Astrocyte of the hippocampus (primary cell): ENCODE measurements around the gene KDM4C.

Experiments
- DNase-seq: peaks from one replicate; pipeline ENCODE4 v3.0.0; 2011; ENCODE audit warnings: low read depth, low spot score

KDM4C gene

DNA sequence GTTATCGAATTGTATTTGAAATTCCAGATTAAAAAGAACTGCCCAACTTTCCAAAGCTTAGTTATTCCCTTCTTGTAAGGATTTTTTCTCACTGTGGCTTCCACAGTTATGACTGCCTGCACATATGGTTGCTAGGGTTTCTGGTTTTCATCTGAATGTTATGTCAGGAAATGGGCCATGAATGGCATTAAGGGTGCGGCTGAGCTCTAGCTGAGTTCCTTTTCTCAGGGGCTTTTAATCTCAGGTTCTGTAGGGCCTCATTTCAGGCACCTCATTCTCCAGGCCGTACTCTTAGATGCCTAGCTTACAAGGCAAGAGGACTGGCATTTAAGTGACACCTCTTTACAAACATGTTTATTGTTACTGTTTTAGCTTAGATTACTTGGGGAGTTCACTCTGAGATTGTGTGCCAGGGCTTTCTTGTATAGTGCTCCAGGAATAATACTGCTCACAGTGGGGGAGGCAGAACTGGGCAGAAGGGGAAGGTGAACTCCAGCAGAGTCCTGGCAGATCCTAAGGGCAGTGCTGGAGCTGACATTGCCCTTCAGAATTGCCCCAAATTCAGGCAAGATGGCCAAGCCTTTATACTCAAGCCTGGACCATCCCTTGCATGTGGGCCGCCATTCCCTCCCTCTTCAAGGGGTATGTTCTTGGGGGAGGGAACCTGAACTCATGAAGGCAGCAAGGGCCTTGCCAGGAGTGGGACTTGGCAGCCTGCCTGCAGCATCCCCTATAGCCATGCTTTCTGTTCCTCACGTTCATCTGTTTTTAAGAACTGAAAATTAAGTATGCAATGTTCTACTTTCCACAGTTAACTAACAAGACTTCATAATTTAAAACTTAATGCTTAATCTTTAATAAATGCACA lies 111.5 kb downstream of the KDM4C start:
- DNase-seq, result peak; percentile 46

DNA sequence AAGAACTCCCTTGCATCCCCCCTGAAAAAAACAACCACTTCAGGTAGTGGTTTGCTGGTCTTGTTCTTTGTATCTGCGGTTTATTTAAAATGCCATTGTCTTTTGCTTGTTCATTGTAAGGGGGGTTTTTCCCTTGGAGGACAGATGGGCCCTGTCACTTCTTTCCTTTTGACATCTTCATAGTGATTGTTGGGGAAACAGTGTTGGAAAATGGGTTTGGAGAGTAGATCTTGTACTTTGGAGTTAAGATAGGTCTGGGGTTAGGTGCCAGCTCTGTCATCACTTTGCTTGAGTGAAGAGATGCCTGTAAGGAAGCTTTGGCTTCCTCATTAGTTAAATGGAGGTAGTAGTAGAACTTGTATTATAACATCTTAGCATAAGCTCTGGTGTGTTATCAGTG lies 112.4 kb downstream of the KDM4C start:
- no peak for DNase-seq

DNA sequence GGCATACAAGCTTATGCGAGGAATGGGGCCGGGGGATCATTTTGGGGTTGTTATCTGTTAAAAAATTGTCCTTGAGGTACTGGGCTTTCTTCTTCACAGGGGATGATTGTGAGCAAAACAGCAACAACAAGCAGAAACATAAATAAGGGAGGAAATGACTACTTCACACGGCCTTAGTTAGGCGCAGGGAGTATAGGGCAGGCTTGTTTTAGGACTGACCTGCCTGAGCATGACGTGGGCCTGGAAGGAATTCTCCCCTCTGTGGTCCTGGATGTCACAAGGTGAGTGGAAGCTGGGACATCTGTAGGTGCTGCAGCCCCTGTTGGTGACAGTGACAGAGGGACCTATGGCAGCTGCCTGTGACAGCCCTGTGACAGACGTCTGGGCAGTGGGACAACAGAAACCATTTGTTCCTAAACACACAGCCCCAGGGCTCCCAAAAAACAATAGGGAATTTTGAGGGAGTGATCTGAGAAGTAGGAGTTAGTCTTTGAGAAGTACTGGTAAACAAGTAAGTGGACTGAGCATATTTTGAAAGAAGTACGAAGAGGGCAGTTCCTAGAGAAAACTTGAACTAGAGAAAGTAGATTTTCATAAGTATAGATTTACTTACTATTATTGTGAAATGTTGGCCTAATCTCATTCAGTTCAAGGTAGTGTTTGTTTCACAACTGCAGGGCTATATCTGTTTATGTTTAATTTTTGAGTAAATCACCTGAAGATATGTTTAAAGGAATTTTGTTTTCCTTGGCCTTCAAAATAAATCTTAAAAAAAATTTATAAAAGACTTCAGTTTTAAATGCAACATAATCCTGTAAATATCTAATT lies 113.1 kb downstream of the KDM4C start:
- DNase-seq, result no peak

DNA sequence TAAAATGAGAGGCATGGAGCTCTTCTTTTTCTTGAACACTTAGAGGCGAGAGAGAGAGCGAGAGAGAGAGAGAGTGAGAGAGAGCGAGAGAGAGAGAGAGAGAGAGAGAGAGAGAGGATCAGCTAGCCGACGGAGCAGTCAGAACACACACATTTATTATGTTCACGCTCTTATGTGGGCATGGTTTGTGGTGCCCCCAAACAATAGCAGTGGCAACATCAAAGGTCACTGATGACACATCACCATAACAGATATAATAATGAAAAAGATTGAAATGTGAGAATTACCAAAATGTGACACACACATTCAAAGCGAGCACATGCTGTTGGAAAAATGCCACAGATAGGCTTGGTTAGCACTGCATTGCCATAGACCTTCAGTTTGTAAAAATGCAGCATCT lies 116.1 kb downstream of the KDM4C start:
- DNase-seq, result peak; percentile 61

DNA sequence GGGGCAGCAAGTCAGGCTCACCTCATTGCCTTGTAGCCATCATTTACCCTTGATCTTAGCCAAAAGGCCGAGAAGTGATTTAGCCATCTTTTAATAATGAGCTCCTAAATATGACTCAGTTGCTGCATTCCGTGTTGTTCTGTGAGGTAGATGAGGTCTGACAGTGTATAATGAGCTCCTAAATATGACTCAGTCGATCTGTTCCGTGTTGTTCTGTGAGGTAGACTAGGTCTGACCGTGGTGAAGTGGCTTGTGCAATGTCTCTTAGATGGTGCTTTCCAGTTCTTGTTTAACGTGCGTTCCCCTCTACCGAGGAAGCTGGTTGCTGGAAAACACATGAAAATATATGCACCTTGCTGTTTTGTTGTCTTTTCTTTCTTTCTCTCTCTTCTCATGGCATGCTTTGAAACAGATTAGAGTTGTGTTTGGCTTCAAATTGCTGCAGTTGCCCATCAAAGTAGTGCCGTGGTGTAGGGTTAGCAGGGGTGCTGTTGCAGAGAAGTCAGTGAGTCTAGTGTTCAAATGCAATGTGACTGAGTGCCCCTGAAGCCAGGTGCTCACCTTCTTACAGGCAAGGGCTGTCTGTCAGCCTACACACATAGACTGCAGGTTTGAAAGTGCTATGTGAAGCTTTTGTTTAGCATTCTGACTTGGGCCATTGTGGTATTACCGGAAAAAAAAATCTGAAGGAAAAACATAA lies 118.6 kb downstream of the KDM4C start:
- peak; percentile 35 for DNase-seq

DNA sequence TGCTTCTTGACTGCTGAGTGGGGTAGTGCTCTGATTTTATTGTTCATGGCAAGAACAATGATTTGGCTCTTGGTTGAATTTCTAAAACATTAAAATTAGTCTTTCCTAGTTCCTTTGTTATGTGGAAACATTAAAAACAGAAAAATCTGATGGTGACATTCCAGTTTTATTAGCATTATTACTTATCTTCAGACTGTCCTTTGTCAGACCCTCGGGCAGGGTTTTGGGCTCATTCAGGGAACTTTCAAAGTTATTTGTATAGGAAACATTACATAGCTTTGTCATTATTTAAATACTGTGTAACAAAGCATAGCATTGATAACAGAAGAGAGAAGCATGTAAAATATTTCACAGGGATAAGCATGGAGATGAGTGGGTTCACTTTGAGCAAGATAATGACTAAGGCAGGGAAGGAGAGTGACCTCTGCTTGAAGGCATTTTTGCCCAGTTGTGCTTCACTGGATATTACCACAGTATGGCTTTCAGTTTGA lies 119.9 kb downstream of the KDM4C start:
- DNase-seq, result peak; percentile 41

DNA sequence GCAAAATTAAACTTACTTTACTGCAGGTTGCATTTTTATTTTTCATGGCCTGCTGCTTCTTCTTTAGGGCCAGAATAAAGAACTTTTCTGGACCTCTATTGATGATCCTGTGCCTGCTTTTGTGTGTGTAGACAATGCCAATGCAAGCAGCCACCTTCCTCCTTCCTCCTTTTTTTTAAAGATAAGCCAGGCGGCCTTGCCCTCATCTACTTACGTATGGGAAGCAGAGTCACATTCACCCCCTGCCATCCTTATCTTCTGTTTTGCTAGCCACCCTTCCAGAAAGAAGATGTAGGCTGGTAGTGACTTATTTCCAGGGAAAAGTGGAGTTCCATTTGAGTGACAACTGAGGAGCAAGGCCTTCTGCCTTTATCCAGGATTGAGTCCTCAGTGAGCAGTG lies 122.9 kb downstream of the KDM4C start:
- DNase-seq, result no peak

DNA sequence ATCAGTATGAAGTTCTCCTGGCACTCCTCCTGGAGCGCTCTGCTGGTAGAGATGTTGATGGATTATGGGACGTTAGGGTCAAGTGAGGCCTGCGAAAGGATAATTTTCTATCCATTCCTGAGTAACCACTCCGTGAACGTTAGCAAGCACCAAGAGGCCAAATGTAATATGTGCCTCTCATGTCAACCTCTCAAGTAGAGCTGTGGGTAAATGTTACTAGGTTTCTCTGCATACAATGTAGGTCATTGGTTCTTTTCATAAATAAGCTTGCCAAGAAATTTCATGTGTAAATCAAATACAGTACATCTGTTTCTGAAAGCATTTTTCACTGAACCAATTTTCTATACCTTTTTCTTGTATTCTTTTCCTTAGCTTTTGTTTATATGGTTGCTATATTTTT lies 126.3 kb downstream of the KDM4C start:
- DNase-seq, result no peak

DNA sequence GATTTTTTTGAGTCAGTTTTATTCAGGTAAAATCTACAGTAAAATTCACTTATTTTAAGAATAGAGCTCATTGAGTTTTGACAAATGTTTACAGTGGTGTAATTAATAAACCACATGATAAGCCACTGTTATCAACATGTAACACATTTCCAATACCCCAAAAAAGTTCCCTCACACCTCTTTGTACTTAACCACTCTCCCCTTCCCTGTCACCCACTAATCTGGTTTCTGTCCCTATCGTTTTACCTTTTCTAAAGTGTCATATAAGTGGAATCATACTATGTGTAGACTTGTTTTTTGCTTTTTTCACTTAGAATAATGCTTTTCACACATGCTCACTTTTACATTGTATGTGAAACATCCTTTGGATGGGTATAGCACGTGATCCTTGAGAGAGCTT lies 127.2 kb downstream of the KDM4C start:
- no peak for DNase-seq

DNA sequence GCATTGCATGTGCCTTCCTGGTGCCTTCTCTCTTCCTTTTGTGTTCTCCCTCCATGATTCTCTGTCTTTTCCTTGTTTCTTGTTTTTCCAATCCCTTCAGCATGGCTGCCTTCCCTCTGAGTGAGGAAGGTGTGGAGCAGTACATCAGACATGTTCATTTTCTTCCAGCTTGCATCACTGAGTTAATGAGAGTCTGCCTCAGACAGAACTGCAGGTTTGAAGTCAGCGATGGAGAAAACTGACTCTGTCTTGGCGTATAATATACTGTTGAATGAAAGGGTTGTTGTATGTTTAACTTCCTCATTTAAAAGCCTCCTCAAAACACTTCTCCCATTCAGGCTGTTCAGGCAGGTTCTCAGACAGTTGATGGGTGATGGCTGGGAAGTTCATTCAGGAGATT lies 129.3 kb downstream of the KDM4C start:
- no peak for DNase-seq

DNA sequence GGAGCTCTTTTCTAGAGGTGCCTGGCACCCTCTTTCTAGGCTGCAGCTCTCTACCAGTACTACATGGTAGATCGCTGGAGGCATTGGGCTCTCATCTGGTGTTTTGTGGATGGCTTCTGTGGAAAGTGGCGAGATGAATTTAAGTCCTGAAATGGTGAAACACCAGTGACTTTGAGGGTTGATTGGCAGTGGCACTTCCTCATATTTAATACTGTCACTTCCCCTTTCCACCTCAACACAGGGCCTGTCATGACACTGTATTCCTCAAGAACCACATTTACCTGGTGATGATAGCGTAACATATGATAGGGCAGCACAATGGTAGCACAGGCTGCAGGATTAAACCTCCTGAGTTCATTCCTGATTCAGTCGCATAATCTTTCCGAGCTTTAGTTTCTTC lies 132.1 kb downstream of the KDM4C start:
- no peak for DNase-seq

DNA sequence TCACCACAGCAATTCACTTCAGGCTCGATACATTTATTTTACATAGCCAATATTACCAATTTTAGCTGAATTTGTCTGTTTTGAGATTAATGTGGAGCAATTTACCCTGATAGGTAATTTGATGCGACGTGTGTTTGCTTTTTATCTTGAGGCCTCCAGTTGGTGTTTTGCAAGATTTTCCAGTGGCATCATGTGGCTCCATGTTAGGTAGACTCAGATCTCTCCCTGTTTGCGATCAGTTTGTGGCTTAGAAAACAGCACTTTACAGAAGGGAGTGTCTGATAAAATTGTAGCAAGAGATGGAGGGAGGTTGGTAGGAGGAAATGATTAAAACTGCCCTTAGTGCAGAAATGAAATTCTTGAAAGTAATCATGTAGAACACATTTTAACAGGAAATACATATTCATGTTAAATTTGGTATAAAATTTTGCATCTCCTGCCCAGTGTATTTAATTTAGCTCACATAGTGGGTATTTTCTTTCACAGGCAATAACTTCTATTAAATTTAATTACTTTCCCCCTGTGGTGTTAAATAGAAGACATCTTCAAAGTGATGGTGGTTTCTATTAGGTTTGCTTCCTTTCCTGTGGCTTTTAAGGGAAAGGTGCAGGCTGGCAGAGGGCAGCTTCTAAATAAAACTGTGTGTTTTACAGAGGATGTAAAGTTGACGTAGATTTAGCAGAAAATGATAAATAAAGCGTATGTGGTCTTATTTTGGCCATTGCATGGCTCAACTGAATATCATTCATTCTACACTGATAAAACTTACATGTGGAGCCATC lies 135.8 kb downstream of the KDM4C start:
- DNase-seq, result no peak

DNA sequence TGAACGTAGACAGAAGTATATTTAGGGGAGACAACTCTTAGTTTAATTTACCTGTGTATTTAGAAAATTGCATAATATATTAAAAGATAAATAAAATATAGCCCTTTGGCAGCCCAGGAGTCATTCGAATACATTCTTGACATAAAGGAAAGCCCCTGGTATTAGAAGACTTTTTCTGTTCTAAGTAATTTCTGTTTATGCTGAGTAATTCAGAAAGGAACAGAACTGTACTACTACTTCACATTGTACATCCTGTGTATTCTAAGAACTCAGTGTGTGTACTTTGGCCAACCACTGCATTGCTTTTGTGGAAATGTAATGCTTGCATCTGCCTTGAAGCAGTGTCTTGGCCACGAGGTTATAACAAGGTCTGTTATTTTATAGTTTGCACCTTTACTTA lies 136.4 kb downstream of the KDM4C start:
- DNase-seq, result no peak

DNA sequence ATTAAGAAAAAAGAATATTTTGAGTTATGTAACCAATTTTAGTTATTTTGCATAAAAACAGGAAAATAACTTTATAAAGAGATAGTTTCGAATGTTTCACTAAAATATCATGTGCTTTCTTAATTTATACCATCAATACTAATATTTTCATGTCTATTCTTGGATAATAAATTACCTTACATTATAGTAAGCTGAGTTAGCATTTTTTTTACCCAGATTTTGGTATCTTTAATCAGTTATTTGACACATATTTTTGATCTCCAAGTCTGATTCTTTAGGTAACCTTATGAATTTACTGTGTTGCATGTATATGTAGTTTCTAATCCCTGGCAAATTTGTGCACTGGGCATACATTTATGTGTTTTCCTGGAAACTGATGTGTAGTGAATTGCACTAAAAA lies 138.0 kb downstream of the KDM4C start:
- DNase-seq, result no peak

DNA sequence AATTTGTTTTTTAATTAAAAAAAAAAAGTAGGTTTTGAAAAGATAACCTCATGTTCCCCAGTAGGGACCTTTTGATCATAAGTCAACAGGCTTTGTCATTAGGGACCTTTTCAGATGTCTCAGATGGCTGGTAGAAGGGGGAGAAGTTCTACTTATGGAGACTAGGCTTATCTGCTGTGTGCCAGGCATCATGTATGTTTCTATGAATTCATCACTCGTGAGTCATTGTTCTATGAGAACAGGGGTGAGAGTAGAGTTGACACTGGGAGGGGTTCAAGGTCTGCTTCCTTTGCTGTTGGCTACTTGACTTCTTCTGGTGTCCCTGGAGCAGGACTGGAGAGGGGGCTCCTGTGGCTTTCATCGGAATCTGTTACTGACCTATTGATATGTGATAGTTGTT lies 138.8 kb downstream of the KDM4C start:
- no peak for DNase-seq

DNA sequence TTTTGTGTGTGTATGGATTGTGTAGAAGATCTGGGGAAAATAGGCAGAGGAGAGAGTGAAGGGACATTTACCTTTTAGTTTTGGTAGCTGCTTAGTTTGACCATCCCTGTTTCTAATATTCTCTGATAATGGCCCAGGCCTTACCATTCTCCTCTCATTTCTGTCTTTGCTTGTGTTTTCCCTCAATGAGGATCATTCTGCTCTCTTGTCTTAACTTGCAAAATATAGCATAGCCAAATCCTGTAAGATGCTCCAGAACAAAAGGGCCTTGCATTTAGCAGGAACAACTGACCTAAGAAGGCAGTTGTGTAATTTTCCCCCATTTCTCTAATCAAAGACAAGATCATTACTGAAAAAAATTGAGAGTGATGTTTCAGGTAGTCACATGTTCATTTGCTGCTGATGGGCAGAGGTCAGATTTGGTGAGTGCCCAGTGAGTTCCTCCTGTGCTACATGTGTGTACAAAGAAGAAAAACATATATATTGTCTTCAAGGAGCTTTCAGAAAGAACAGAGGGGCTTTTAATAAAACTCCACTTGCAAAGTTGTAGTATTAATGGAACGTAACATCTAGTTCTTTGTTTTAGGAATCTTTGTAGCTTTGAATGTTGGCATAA lies 139.5 kb downstream of the KDM4C start:
- DNase-seq, result no peak

DNA sequence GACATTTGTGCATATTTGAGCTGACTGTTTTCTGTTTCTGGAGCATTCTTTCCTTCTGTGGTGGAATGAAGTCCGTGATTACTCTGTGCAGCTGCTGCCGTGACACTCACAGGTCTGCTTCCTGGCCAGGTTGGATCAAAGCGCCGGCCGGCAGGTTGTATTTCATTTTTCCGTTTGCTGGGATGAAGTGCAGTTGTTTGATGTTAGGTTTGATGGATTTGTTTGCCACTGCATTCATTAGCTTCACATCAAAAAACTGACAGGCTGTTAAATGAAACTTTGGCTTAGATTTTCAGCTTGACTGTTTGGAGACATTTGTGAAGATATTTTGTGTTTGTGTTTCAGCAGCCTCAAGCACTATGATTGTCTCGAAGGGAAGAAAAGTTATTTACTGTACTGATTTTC lies 140.1 kb downstream of the KDM4C start:
- DNase-seq, result peak; percentile 19

DNA sequence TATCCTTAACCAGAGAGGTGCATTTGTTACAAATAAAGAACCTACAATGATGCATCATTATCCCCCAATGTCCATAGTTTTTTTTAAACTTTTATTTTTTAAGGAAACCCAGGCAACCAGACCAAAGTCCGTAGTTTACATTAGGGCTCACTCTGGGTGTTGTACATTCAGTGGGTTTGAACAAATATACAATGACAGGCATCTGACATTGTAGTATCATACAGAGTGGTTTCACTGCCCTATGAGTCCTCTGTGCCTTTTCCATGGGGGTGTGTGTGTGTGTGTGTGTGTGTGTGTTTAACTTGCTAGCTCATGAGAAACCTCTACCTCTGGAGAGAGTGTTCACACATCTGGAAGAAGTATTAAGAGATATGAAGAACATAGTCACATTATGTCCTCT lies 141.5 kb downstream of the KDM4C start:
- DNase-seq, result no peak

DNA sequence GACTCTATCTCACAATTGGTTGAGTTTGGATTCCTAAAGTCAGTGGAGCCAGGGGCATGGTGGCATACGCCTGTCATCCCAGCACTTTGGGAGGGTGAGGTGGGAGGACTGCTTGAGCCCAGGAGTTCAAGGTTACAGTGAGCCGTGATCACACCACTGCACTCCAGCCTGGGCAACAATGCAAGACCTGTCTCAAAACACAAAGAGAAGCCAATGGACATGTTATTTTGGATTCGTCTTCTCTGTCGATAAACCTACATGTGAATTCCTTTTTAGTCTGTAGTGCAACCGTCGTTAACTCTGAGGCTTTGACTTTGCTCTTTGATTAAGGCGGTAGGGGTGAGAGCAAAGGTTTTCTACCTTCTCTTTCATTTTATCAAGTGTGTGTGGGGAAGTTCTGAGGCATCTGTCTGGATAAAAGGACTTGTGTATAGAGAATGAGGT lies 142.7 kb downstream of the KDM4C start:
- no peak for DNase-seq

DNA sequence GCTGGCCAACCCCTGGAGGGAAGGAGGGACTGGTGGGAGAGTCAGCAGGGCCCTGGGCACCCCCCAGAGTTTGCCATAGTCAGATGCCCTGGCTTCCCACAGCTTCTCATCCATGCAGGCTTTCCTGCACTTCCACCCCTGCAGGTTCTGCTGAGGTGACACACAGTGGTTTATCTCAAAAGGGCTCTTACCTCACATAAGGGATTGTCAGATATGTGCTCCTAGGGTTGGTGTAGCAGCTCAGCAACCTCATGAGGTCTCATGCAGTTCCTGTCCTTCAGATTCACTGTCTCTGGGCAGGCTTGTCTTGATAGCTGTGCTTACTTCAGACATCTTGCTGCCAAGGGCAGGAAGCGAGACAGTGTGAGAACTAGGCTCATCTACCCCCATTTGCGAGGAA lies 143.4 kb downstream of the KDM4C start:
- no peak for DNase-seq

DNA sequence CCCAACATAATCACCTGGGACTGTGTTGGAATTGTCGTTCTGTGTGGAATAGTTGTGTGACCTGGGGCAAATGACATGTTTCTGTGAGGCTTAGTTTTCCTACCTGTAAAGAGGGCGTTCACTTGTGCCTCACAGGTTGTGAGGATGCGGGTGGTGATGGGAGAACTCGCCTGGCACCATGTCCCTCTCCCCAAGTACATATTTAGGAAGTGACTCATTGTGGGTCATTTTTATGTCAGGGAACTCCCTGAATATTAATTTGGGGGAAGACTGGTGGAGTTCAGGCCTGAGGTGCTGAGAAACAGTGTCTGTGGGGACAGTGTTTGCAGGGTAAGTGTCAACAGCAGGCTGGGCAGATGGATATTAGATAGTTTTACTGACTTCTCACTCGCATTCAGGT lies 144.7 kb downstream of the KDM4C start:
- DNase-seq, result peak; percentile 65
